ENCODE measurements around the gene MYH7. TPM values are rescaled to one million over a fixed set of nuclear protein-coding genes. Genes with fewer than 3 reads are reported as not detected.

Gene MYH7
- total RNA-seq, 1 experiment from 2014 or later: not detected

DNA sequence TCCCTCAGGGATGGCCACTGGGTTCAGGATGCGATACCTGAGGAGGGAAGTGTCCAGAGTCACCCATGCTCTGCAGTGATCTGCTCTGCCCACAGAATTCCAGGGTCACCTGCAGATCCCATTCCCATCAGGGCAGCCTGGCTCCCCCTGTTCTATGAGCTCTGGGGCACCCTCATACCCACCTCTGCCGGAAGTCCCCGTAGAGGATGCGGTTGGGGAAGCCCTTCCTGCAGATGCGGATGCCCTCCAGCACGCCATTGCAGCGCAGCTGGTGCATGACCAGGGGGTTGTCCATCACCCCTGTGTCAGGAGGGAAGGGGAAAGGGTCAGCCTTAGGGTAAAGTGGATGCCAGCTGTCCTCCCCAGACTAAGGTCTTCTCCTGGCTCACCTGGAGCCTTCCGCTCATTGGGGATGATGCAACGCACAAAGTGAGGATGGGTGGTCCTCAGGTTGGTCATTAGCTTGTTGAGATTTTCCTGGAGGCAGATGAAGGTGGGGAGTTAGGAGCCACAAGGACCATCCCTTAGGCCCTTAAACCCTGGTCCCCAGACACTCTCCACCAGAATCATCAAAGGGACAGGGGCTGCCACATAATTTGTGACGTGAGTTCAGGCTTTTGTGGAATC, 38.6 kb downstream of the MYH7 start (continued):
- TF ChIP-seq, protein P1, sequence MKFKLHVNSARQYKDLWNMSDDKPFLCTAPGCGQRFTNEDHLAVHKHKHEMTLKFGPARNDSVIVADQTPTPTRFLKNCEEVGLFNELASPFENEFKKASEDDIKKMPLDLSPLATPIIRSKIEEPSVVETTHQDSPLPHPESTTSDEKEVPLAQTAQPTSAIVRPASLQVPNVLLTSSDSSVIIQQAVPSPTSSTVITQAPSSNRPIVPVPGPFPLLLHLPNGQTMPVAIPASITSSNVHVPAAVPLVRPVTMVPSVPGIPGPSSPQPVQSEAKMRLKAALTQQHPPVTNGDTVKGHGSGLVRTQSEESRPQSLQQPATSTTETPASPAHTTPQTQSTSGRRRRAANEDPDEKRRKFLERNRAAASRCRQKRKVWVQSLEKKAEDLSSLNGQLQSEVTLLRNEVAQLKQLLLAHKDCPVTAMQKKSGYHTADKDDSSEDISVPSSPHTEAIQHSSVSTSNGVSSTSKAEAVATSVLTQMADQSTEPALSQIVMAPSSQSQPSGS (CRISPR knock-in tag; IDR thresholded peaks at IDR 0.05; ENCODE audit: borderline replicate concordance, low read depth): no peak

DNA sequence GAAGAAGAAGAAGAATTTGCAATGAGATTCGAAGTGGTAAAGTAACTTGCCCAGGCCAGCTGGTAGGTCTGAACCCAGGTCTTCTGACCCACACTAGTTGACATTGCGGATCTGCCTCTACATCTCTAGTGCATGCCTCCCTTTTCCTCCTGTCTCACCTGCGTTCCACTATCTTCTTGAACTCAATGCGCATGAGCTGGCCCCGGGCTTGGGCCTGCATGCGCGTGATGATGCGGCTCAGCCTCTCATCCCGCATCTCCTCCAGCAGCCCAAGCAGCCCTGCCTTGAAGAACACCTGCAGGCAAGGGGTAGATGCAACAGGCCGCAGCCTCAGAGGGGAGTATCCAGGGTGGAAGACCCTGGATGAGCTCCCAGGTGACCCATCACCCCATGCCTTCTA, 39.3 kb downstream of the MYH7 start:
- H3K36me3 Mint-ChIP-seq: no peaks in the 10 kb centered on the region
- no peak overlapping the region for H3K27ac Mint-ChIP-seq
- ChIA-PET CTCF (interaction anchor here (1.9 to 2.6 kb wide), 2 partner anchors 16 kb away, joined by 6 to 14 read pairs; no protein-coding TSS in a partner anchor), POLR2A (no interaction called here)
- no peak overlapping the region for H3K4me3 Mint-ChIP-seq
- DNase-seq (ENCODE audit: low spot score) (no peak), ATAC-seq (no peak)
- H3K4me1 Mint-ChIP-seq: peaks cover 6% of the 10 kb centered on the region
- TF ChIP-seq JAZF1 (CRISPR knock-in tag; IDR thresholded peaks at IDR 0.05) (no peak), ZNF219 (CRISPR knock-in tag; IDR thresholded peaks at IDR 0.05; ENCODE audit: borderline replicate concordance) (no peak), FOXK1 (CRISPR knock-in tag; IDR thresholded peaks at IDR 0.05) (no peak), KAT7 (CRISPR knock-in tag; IDR thresholded peaks at IDR 0.05; ENCODE audit: borderline replicate concordance) (no peak), ZNF138 (CRISPR knock-in tag; conservative IDR thresholded peaks at IDR 0.05) (no peak), GTF2I (CRISPR knock-in tag; conservative IDR thresholded peaks at IDR 0.05) (no peak)
- TF ChIP-seq, protein P2, sequence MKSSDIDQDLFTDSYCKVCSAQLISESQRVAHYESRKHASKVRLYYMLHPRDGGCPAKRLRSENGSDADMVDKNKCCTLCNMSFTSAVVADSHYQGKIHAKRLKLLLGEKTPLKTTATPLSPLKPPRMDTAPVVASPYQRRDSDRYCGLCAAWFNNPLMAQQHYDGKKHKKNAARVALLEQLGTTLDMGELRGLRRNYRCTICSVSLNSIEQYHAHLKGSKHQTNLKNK (CRISPR knock-in tag; IDR thresholded peaks at IDR 0.05): no peak
- TF ChIP-seq, protein P3, sequence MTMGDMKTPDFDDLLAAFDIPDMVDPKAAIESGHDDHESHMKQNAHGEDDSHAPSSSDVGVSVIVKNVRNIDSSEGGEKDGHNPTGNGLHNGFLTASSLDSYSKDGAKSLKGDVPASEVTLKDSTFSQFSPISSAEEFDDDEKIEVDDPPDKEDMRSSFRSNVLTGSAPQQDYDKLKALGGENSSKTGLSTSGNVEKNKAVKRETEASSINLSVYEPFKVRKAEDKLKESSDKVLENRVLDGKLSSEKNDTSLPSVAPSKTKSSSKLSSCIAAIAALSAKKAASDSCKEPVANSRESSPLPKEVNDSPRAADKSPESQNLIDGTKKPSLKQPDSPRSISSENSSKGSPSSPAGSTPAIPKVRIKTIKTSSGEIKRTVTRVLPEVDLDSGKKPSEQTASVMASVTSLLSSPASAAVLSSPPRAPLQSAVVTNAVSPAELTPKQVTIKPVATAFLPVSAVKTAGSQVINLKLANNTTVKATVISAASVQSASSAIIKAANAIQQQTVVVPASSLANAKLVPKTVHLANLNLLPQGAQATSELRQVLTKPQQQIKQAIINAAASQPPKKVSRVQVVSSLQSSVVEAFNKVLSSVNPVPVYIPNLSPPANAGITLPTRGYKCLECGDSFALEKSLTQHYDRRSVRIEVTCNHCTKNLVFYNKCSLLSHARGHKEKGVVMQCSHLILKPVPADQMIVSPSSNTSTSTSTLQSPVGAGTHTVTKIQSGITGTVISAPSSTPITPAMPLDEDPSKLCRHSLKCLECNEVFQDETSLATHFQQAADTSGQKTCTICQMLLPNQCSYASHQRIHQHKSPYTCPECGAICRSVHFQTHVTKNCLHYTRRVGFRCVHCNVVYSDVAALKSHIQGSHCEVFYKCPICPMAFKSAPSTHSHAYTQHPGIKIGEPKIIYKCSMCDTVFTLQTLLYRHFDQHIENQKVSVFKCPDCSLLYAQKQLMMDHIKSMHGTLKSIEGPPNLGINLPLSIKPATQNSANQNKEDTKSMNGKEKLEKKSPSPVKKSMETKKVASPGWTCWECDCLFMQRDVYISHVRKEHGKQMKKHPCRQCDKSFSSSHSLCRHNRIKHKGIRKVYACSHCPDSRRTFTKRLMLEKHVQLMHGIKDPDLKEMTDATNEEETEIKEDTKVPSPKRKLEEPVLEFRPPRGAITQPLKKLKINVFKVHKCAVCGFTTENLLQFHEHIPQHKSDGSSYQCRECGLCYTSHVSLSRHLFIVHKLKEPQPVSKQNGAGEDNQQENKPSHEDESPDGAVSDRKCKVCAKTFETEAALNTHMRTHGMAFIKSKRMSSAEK (CRISPR knock-in tag; IDR thresholded peaks at IDR 0.05; ENCODE audit: borderline replicate concordance): no peak
- TF ChIP-seq, protein P4, sequence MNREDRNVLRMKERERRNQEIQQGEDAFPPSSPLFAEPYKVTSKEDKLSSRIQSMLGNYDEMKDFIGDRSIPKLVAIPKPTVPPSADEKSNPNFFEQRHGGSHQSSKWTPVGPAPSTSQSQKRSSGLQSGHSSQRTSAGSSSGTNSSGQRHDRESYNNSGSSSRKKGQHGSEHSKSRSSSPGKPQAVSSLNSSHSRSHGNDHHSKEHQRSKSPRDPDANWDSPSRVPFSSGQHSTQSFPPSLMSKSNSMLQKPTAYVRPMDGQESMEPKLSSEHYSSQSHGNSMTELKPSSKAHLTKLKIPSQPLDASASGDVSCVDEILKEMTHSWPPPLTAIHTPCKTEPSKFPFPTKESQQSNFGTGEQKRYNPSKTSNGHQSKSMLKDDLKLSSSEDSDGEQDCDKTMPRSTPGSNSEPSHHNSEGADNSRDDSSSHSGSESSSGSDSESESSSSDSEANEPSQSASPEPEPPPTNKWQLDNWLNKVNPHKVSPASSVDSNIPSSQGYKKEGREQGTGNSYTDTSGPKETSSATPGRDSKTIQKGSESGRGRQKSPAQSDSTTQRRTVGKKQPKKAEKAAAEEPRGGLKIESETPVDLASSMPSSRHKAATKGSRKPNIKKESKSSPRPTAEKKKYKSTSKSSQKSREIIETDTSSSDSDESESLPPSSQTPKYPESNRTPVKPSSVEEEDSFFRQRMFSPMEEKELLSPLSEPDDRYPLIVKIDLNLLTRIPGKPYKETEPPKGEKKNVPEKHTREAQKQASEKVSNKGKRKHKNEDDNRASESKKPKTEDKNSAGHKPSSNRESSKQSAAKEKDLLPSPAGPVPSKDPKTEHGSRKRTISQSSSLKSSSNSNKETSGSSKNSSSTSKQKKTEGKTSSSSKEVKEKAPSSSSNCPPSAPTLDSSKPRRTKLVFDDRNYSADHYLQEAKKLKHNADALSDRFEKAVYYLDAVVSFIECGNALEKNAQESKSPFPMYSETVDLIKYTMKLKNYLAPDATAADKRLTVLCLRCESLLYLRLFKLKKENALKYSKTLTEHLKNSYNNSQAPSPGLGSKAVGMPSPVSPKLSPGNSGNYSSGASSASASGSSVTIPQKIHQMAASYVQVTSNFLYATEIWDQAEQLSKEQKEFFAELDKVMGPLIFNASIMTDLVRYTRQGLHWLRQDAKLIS (CRISPR knock-in tag; IDR thresholded peaks at IDR 0.05; ENCODE audit: borderline replicate concordance): no peak
- TF ChIP-seq, protein P1 (CRISPR knock-in tag; IDR thresholded peaks at IDR 0.05; ENCODE audit: borderline replicate concordance, low read depth): no peak
- peaks cover 9% of the 10 kb centered on the region for H3K27me3 Mint-ChIP-seq (ENCODE audit: low read depth)
- H3K9me3 Mint-ChIP-seq: peaks cover 5% of the 10 kb centered on the region

Measured in WTC11 (cell line).